Measurements from ENCODE around the gene SLC6A3. TPM values are rescaled to one million over a fixed set of nuclear protein-coding genes. Genes with fewer than 3 reads are reported as not detected.

SLC6A3 gene
- total RNA-seq, 4 donors from 2014 or later, result not detected

GRCh38 chr5:1473746-1474145 lies 28.5 kb upstream of the SLC6A3 start:
- in situ Hi-C loops (cut with MboI; ENCODE audit: low sequenced_read_pairs in 4 of 4) (no loop called here), intact Hi-C loops (cut with DNase I; ENCODE audit: low total_unique reads) (no loop called here)
- ATAC-seq (no peak), DNase-seq (no peak)
- H3K36me3 ChIP-seq, result no peaks in the 10 kb centered on the region
- H3K27ac ChIP-seq, result no peak overlapping the region
- TF ChIP-seq CTCF (IDR thresholded peaks at IDR 0.05 in 4 of 5, conservative IDR thresholded peaks at IDR 0.05 in 1 of 5) (no peak), POLR2A (IDR thresholded peaks at IDR 0.05) (no peak)
- H3K27me3 ChIP-seq, result no peaks in the 10 kb centered on the region
- no peaks in the 10 kb centered on the region for H3K9me3 ChIP-seq
- no peak overlapping the region for H3K4me3 ChIP-seq
- no peaks in the 10 kb centered on the region for H3K4me1 ChIP-seq

GRCh38 chr5:1472964-1473628 lies 27.9 kb upstream of the SLC6A3 start:
- intact Hi-C loops (cut with DNase I; ENCODE audit: low total_unique reads), result no loop called here
- ATAC-seq (no peak), DNase-seq (no peak)
- in situ Hi-C loops (cut with MboI; ENCODE audit: low sequenced_read_pairs in 4 of 4), result no loop called here
- H3K9me3 ChIP-seq, result no peaks in the 10 kb centered on the region
- H3K4me1 ChIP-seq, result no peaks in the 10 kb centered on the region
- H3K27me3 ChIP-seq, result no peaks in the 10 kb centered on the region
- TF ChIP-seq CTCF (IDR thresholded peaks at IDR 0.05 in 4 of 5, conservative IDR thresholded peaks at IDR 0.05 in 1 of 5) (no peak), POLR2A (IDR thresholded peaks at IDR 0.05) (no peak)
- no peak overlapping the region for H3K4me3 ChIP-seq
- H3K36me3 ChIP-seq, result no peaks in the 10 kb centered on the region
- H3K27ac ChIP-seq, result no peak overlapping the region

- H3K4me3 ChIP-seq, result no peak overlapping the region
- H3K36me3 ChIP-seq, result no peaks in the 10 kb centered on the region
- intact Hi-C loops (cut with DNase I; ENCODE audit: low total_unique reads), result no loop called here
- no peak for TF ChIP-seq POLR2A (IDR thresholded peaks at IDR 0.05)
- TF ChIP-seq CTCF (IDR thresholded peaks at IDR 0.05 in 4 of 5, conservative IDR thresholded peaks at IDR 0.05 in 1 of 5), result no peak
- H3K27ac ChIP-seq, result no peak overlapping the region
- no peak for ATAC-seq
- no peaks in the 10 kb centered on the region for H3K4me1 ChIP-seq
- in situ Hi-C loops (cut with MboI; ENCODE audit: low sequenced_read_pairs in 4 of 4), result no loop called here
- no peak for DNase-seq
- no peaks in the 10 kb centered on the region for H3K27me3 ChIP-seq
- H3K9me3 ChIP-seq, result no peaks in the 10 kb centered on the region
These were observed 27.0 kb upstream of the SLC6A3 start for GRCh38 chr5:1471997-1472963.

- no peak for DNase-seq
- H3K36me3 ChIP-seq, result no peaks in the 10 kb centered on the region
- intact Hi-C loops (cut with DNase I; ENCODE audit: low total_unique reads), result no loop called here
- in situ Hi-C loops (cut with MboI; ENCODE audit: low sequenced_read_pairs in 4 of 4), result no loop called here
- H3K4me3 ChIP-seq, result no peak overlapping the region
- ATAC-seq, result no peak
- TF ChIP-seq POLR2A (IDR thresholded peaks at IDR 0.05), result no peak
- no peak for TF ChIP-seq CTCF (IDR thresholded peaks at IDR 0.05 in 4 of 5, conservative IDR thresholded peaks at IDR 0.05 in 1 of 5)
- no peaks in the 10 kb centered on the region for H3K4me1 ChIP-seq
- H3K27me3 ChIP-seq, result no peaks in the 10 kb centered on the region
- no peaks in the 10 kb centered on the region for H3K9me3 ChIP-seq
- no peak overlapping the region for H3K27ac ChIP-seq
These were observed 26.1 kb upstream of the SLC6A3 start for GRCh38 chr5:1471240-1471853.
